ENCODE measurements around the gene VRK1. TPM values are rescaled to one million over a fixed set of nuclear protein-coding genes. Genes with fewer than 3 reads are reported as not detected.

VRK1 gene
- total RNA-seq (2013; cell fraction: nucleolus; rRNA removed), result 93.6 and 94.9 TPM in 2 replicates
- total RNA-seq (2014; rRNA removed) (51.8 and 59.9 TPM in 2 replicates), total RNA-seq (2014; rRNA removed; fragmentation: Illumina TruSeq; extraction: Trizol) (94.1 and 102 TPM in 2 replicates), total RNA-seq (2021) (58.0 and 63.0 TPM in 2 replicates), polyA plus RNA-seq (2011; rRNA removed) (50.9 and 77.0 TPM in 2 replicates), polyA plus RNA-seq (2014; fragmentation: Illumina TruSeq; extraction: Trizol) (75.4 and 96.3 TPM in 2 replicates), polyA plus RNA-seq (2014; fragmentation: Nextera tagmentation; extraction: Ambion mirVana) (100 to 1,000 TPM; 127 to 137 TPM), polyA plus RNA-seq (2014; rRNA removed) (45.4 and 58.3 TPM in 2 replicates), polyA plus RNA-seq (2016; fragmentation: Nextera tagmentation; extraction: Ambion mirVana) (100 to 1,000 TPM; 101 to 115 TPM), polyA minus RNA-seq (2011; rRNA and poly(A)+ RNA removed) (28.2 and 51.3 TPM in 2 replicates), Bru-seq, nascent RNA (percentile 81 among the genes with signal in this experiment), BruChase-seq, experiment 1, labeled RNA remaining after a 6-hour chase (percentile 70 among the genes with signal in this experiment), BruChase-seq, experiment 2, labeled RNA remaining after a 2-hour chase (percentile 78 among the genes with signal in this experiment)
- 36.7 TPM for polyA plus RNA-seq (2011; ENCODE audit: low read depth)
- 14.5 and 17.2 TPM in 2 replicates for polyA plus RNA-seq (2011; cell fraction: cytosol; rRNA removed)
- polyA plus RNA-seq (2011; cell fraction: nucleus; rRNA removed), result 25.5 and 31.0 TPM in 2 replicates
- polyA plus RNA-seq (2012), result 26.3 and 33.3 TPM in 2 replicates
- polyA minus RNA-seq (2011; cell fraction: cytosol; rRNA and poly(A)+ RNA removed), result 20.7 and 21.9 TPM in 2 replicates
- 24.8 and 35.8 TPM in 2 replicates for polyA minus RNA-seq (2011; cell fraction: nucleus; rRNA and poly(A)+ RNA removed)
- long read RNA-seq, experiment 1, transcript VRK1-201 (13 exons, 1,745 nt), result major isoform, 60 of 92 reads
- long read RNA-seq, experiment 1, partial matches to known transcripts, result 12 of 92 reads
- long read RNA-seq, experiment 1, other reads (novel, unspliced or antisense), result 20 of 92 reads
- long read RNA-seq, experiment 2, transcript VRK1-201 (13 exons, 1,745 nt), result major isoform, 420 of 638 reads
- long read RNA-seq, experiment 2, partial matches to known transcripts, result 115 of 638 reads
- long read RNA-seq, experiment 2, other reads (novel, unspliced or antisense), result 100 of 638 reads

- Histone ChIP-seq H4K20me1 (ENCODE audit: control insufficient read depth, insufficient read depth) (no peaks in the 10 kb centered on the region), H3K9me3 (replicated peaks; ENCODE audit: control insufficient read depth, insufficient read depth, low read length) (no peaks in the 10 kb centered on the region), H3K79me2 (ENCODE audit: control insufficient read depth, insufficient read depth, low read length) (peaks cover 48% of the 10 kb centered on the region), H3K9ac (ENCODE audit: control insufficient read depth, insufficient read depth, low read length) (peak within 1 kb of the TSS; percentile 96), H3K27me3 (replicated peaks in 1 of 2; ENCODE audit: control insufficient read depth in 2 of 2, insufficient read depth in 2 of 2, low read length in 1 of 2) (no peaks in the 10 kb centered on the region), H3K4me3 (peak within 1 kb of the TSS; percentile 97), H2AFZ (ENCODE audit: control insufficient read depth, low read depth, low read length) (peak within 1 kb of the TSS; percentile 68), H3K4me1 (ENCODE audit: control insufficient read depth, insufficient read depth, low read length) (peaks cover 4% of the 10 kb centered on the region), H3K27ac (ENCODE audit: control insufficient read depth, insufficient read depth) (peak within 1 kb of the TSS; percentile 87), H3K36me3 (ENCODE audit: control insufficient read depth in 2 of 2, insufficient read depth in 2 of 2, low read length in 1 of 2) (no peaks in the 10 kb centered on the region), H3K4me2 (ENCODE audit: control insufficient read depth, insufficient read depth) (peak within 1 kb of the TSS; percentile 61)
- FAIRE-seq (peak; percentile 94), ATAC-seq (peak; percentile 96), DNase-seq (ENCODE audit: low read depth, low spot score) (peak; percentile 83)
- intact Hi-C loops (cut with micrococcal nuclease; ENCODE audit: unreplicated experiment), result loop anchor here (5.0 kb wide), 1 partner anchor 55 kb away; no protein-coding TSS in a partner anchor
- no TSS peak for BruUV-seq (replicated peaks)
- ChIA-PET CTCF (interaction anchor here (0.6 to 4.3 kb wide), 6 partner anchors 33 to 226 kb away, joined by 3 to 36 read pairs (median 3); no protein-coding TSS in a partner anchor), POLR2A (interaction anchor here (0.7 to 1.7 kb wide), 3 partner anchors 10 to 56 kb away, joined by 3 to 7 read pairs (median 6); no protein-coding TSS in a partner anchor), SMC1A (ENCODE audit: uncharacterized antibody, unreplicated experiment) (interaction anchor here (1.1 to 3.5 kb wide), 3 partner anchors 9 to 56 kb away, joined by 3 to 17 read pairs (median 4); no protein-coding TSS in a partner anchor), RAD21 (ENCODE audit: unreplicated experiment) (interaction anchor here (0.6 to 2.4 kb wide), 4 partner anchors 11 to 65 kb away, joined by 3 to 21 read pairs (median 4); no protein-coding TSS in a partner anchor)
- under 1% methylated on average over 50 of the region's 57 CpGs for WGBS (ENCODE audit: insufficient coverage, insufficient replicate concordance, low lambda C conversion rate, missing lambda C conversion rate)
- in situ Hi-C loops (cut with MboI), result no loop called here
- TF ChIP-seq NR2C2 (IDR thresholded peaks at IDR 0.05; ENCODE audit: borderline replicate concordance, control insufficient read depth, insufficient read length, low read depth) (no peak), ZNF217 (IDR thresholded peaks at IDR 0.05) (no peak), PML (IDR thresholded peaks at IDR 0.05; ENCODE audit: low read length) (no peak), POU2F2 (IDR thresholded peaks at IDR 0.05; ENCODE audit: borderline replicate concordance, low read depth, low read length) (peak; percentile 74; the same call in 2 of the 3 replicates), CBFB (IDR thresholded peaks at IDR 0.05; ENCODE audit: low read depth) (peak; percentile 54; the same call in 1 of the 2 replicates), SIX5 (IDR thresholded peaks at IDR 0.05; ENCODE audit: low read depth, low read length, severe bottlenecking) (peak; percentile 95), EP300 (IDR thresholded peaks at IDR 0.05; ENCODE audit: borderline replicate concordance in 1 of 2, control insufficient read depth in 1 of 2, low read depth in 2 of 2, low read length in 2 of 2) (no peak), ATF7 (IDR thresholded peaks at IDR 0.05; ENCODE audit: low read depth) (no peak), MYB (IDR thresholded peaks at IDR 0.05; ENCODE audit: borderline replicate concordance, low read depth, low read length) (no peak), CREB1 (IDR thresholded peaks at IDR 0.05; ENCODE audit: low read depth) (peak; percentile 86), PAX5 (IDR thresholded peaks at IDR 0.05; ENCODE audit: borderline replicate concordance, low read depth, low read length) (peak; percentile 66; the same call in 1 of the 2 replicates), JUNB (IDR thresholded peaks at IDR 0.05) (no peak), KAT2A (conservative IDR thresholded peaks at IDR 0.05; ENCODE audit: control insufficient read depth, low read depth, low read length) (no peak), IKZF1 (conservative IDR thresholded peaks at IDR 0.05) (peak; percentile 95), ELK1 (IDR thresholded peaks at IDR 0.05; ENCODE audit: low read depth, low read length) (no peak), RFX5 (IDR thresholded peaks at IDR 0.05; ENCODE audit: low read depth, low read length) (0 out of 2 replicates have a peak, but pooled peaks have one; percentile 55), EZH2 (IDR thresholded peaks at IDR 0.05; ENCODE audit: borderline replicate concordance, control insufficient read depth, low read depth, low read length) (no peak)
Measured at GRCh38 chr14:96796851-96797581, at the start of gene VRK1. Gene VRK1, plus strand, starts transcription at chr14:96797382. Its CDS starts 36,090 bp downstream, at chr14:96833472.

Data from GM12878 (cell line).